ENCODE data around the gene PDE10A. TPM values are rescaled to one million over a fixed set of nuclear protein-coding genes. Genes with fewer than 3 reads are reported as not detected.
A peak's percentile ranks its signal among the peaks of the same experiment; 100 is the strongest.

PDE10A gene
- total and polyA plus RNA-seq, 4 donors: 1.0 to 6.2 (median 3.0) TPM

DNA sequence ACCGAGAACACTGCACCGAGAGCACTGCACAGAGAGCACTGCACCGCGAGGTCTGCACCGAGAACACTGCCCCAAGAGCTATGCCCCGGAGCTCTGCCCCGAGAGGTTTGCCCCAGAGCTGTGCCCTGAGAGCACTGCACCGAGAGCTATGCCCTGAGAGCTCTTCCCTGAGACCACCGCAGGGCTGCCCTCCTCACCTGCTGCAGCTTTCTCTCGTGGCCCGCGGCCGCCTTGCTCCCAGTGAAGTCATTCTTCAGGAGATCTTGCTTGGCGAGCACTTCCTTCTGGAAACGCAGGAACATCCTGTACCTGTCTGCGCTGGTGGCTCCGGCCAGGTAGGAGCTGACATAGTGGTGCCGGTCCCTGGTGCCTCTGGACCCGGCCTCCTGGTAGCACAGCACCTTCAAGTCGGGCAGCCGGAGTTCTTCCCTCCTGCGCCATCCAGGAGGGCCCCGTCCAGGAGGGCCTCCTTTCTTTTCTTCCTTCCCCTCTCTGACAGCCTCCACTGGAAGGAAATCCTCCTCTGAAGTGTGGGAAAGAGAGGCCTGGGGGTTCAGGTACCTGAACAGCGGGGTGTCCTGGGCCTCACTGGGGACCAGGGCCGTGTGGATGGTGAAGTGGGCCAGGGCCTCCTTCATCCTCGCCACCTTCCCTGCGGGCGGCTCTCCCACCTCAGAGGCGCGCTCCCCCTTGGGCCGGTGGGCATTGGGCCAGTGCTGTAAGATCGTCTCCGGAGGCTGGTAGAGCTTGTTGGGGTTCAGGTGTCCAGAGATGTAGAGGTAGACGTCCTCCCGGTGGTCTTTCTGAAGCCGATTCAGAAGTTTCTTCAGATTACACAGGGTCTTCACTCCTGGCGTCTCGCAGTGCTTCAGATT lies 361.4 kb downstream of the PDE10A start:
- Histone ChIP-seq H3K4me3 (no peak overlapping the region), H3K27ac (ENCODE audit: low read depth in 1 of 2, low read length in 1 of 2) (no peak overlapping the region), H3K9ac (ENCODE audit: insufficient read depth in 1 of 2, low read length in 2 of 2) (no peak overlapping the region), H3K9me3 (ENCODE audit: control insufficient read depth in 4 of 4, insufficient read depth in 3 of 4, low read length in 3 of 4) (peaks cover 0 to 15% (median 0%) of the 10 kb centered on the region in 4 donors), H3K4me1 (ENCODE audit: control insufficient read depth in 5 of 5, insufficient read depth in 5 of 5, low read length in 5 of 5) (no peaks in the 10 kb centered on the region), H3K36me3 (ENCODE audit: control insufficient read depth in 4 of 4, insufficient read depth in 4 of 4, low read length in 4 of 4) (no peaks in the 10 kb centered on the region), H3K27me3 (ENCODE audit: control insufficient read depth in 3 of 3, insufficient read depth in 3 of 3, low read length in 2 of 3) (no peaks in the 10 kb centered on the region)
- ATAC-seq (ENCODE audit: insufficient read depth, low FRiP score) (peak; percentile 27), DNase-seq (no peak)
- 94 to 96% methylated on average over 38 of the region's 38 CpGs for WGBS, 2 donors
- TF ChIP-seq, protein P1, sequence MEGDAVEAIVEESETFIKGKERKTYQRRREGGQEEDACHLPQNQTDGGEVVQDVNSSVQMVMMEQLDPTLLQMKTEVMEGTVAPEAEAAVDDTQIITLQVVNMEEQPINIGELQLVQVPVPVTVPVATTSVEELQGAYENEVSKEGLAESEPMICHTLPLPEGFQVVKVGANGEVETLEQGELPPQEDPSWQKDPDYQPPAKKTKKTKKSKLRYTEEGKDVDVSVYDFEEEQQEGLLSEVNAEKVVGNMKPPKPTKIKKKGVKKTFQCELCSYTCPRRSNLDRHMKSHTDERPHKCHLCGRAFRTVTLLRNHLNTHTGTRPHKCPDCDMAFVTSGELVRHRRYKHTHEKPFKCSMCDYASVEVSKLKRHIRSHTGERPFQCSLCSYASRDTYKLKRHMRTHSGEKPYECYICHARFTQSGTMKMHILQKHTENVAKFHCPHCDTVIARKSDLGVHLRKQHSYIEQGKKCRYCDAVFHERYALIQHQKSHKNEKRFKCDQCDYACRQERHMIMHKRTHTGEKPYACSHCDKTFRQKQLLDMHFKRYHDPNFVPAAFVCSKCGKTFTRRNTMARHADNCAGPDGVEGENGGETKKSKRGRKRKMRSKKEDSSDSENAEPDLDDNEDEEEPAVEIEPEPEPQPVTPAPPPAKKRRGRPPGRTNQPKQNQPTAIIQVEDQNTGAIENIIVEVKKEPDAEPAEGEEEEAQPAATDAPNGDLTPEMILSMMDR (IDR thresholded peaks at IDR 0.05; ENCODE audit: control extremely low read depth, extremely low read depth): no peak

DNA sequence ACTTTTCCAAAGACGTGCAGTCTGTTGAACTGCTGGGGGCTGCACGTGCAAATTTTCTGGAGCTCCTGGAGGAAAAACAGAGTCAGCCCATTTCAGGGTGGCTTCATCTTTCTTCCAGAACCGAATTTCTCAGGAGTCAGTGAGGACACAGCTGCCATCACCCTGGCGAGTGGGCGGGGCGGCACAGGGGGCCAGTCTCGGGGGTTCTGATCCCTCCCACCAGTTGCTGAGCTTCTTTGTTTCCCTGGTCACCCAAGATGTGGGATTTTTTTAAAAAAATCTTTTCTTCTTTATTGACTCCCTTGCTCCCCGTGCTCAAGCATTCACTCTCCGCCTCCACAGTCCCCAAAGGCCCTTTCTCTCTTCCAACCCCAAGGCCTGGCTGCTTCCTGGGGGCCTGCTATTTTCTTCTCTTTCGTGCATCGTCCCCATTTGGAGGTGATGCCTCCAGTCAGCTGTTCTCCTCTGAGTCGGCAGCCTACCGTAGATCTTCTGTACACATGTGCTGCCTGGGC lies 362.6 kb downstream of the PDE10A start:
- Histone ChIP-seq H3K9ac (ENCODE audit: insufficient read depth in 1 of 2, low read length in 2 of 2) (no peak overlapping the region), H3K4me1 (ENCODE audit: control insufficient read depth in 5 of 5, insufficient read depth in 5 of 5, low read length in 5 of 5) (no peaks in the 10 kb centered on the region), H3K27me3 (ENCODE audit: control insufficient read depth in 3 of 3, insufficient read depth in 3 of 3, low read length in 2 of 3) (no peaks in the 10 kb centered on the region), H3K27ac (ENCODE audit: low read depth in 1 of 2, low read length in 1 of 2) (no peak overlapping the region), H3K9me3 (ENCODE audit: control insufficient read depth in 4 of 4, insufficient read depth in 3 of 4, low read length in 3 of 4) (peaks cover 0 to 15% (median 0%) of the 10 kb centered on the region in 4 donors), H3K36me3 (ENCODE audit: control insufficient read depth in 4 of 4, insufficient read depth in 4 of 4, low read length in 4 of 4) (no peaks in the 10 kb centered on the region), H3K4me3 (no peak overlapping the region)
- ATAC-seq (ENCODE audit: insufficient read depth, low FRiP score) (no peak), DNase-seq (no peak)
- TF ChIP-seq, protein P1 (IDR thresholded peaks at IDR 0.05; ENCODE audit: control extremely low read depth, extremely low read depth): no peak
- 80 to 86% methylated on average over 13 of the region's 13 CpGs for WGBS, 2 donors

DNA sequence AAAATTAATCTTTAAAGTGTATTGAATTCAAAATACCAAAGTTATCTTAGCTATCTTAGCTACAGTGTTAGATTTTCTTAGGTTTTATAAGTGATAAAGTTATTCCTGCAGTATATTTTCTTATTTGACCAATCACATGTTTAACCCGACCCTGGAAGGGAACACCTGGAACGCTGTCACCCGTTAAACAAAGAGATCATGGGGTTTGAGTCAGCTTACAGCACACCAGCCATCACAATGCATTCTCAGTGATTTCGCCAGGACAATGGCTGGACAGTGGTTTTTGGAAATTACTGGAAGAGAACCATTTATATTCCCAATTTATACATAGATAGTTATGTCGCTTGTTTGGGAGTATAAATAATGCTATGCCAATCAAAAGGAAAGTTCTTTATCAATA lies 364.2 kb downstream of the PDE10A start:
- Histone ChIP-seq H3K27me3 (ENCODE audit: control insufficient read depth in 3 of 3, insufficient read depth in 3 of 3, low read length in 2 of 3) (no peaks in the 10 kb centered on the region), H3K4me3 (no peak overlapping the region), H3K9me3 (ENCODE audit: control insufficient read depth in 4 of 4, insufficient read depth in 3 of 4, low read length in 3 of 4) (peaks cover 0 to 15% (median 0%) of the 10 kb centered on the region in 4 donors), H3K36me3 (ENCODE audit: control insufficient read depth in 4 of 4, insufficient read depth in 4 of 4, low read length in 4 of 4) (no peaks in the 10 kb centered on the region), H3K27ac (ENCODE audit: low read depth in 1 of 2, low read length in 1 of 2) (no peak overlapping the region), H3K9ac (ENCODE audit: insufficient read depth in 1 of 2, low read length in 2 of 2) (no peak overlapping the region), H3K4me1 (ENCODE audit: control insufficient read depth in 5 of 5, insufficient read depth in 5 of 5, low read length in 5 of 5) (no peaks in the 10 kb centered on the region)
- TF ChIP-seq, protein P1 (IDR thresholded peaks at IDR 0.05; ENCODE audit: control extremely low read depth, extremely low read depth): no peak
- DNase-seq: no peak
- no peak for ATAC-seq (ENCODE audit: insufficient read depth, low FRiP score)
- WGBS, 2 donors: 89% methylated on average over 5 of the region's 5 CpGs
